HepG2 (cell line): ENCODE results near the gene EMP2. TPM values are rescaled to one million over a fixed set of nuclear protein-coding genes. Genes with fewer than 3 reads are reported as not detected.
A peak's percentile ranks its signal among the peaks of the same experiment; 100 is the strongest.

ENCODE experiments used
- ATF6 ChIP-seq: sonication (generic); formaldehyde crosslinking; conservative IDR thresholded peaks from 2 replicates; pipeline ENCODE4 v1.4.0; 2020; ENCODE audit warnings: missing genetic modification reagents
- DNMT3B ChIP-seq: conservative IDR thresholded peaks from 2 replicates; pipeline ENCODE4 v1.6.1; 2016; ENCODE audit warnings: missing biosample characterization, control low read depth
- MTF1 ChIP-seq: sonication (generic); formaldehyde crosslinking; IDR thresholded peaks from 2 replicates; pipeline ENCODE4 v1.5.0; 2020; ENCODE audit warnings: missing genetic modification reagents
- NFATC3 ChIP-seq: sonication (generic); formaldehyde crosslinking; IDR thresholded peaks from 2 replicates; pipeline ENCODE4 v1.5.1; 2020; ENCODE audit warnings: mild to moderate bottlenecking, missing genetic modification reagents
- NFE2L1 ChIP-seq: sonication (generic); formaldehyde crosslinking; IDR thresholded peaks from 2 replicates; pipeline ENCODE4 v1.4.0; 2020; ENCODE audit warnings: missing genetic modification reagents, mild to moderate bottlenecking, borderline replicate concordance
- SMAD9 ChIP-seq: sonication (generic); formaldehyde crosslinking; IDR thresholded peaks from 2 replicates; pipeline ENCODE4 v1.5.1; 2020; ENCODE audit warnings: mild to moderate bottlenecking, missing genetic modification reagents
- ZNF333 ChIP-seq: sonication (generic); formaldehyde crosslinking; IDR thresholded peaks from 2 replicates; pipeline ENCODE4 v1.4.0; 2020; ENCODE audit warnings: mild to moderate bottlenecking, missing genetic modification reagents, borderline replicate concordance
- ZNF407 ChIP-seq: sonication (generic); formaldehyde crosslinking; IDR thresholded peaks from one replicate; pipeline ENCODE4 v1.5.1; 2020; ENCODE audit warnings: mild to moderate bottlenecking, missing genetic modification reagents; ENCODE audit errors: not compliant biosample characterization
- ZNF747 ChIP-seq: sonication (generic); formaldehyde crosslinking; IDR thresholded peaks from 2 replicates; pipeline ENCODE4 v1.8.1; 2023; ENCODE audit warnings: missing genetic modification reagents, mild to moderate bottlenecking, borderline replicate concordance
- ZNF775 ChIP-seq: sonication (generic); formaldehyde crosslinking; IDR thresholded peaks from 2 replicates; pipeline ENCODE4 v1.4.0; 2020; ENCODE audit warnings: missing genetic modification reagents, mild to moderate bottlenecking, moderate library complexity, borderline replicate concordance
- polyA plus RNA-seq, 8 experiments: library from polyadenylated mRNA; depleted of rRNA in 3 of 8; stranded (reverse) in 7 of 8; unstranded in 1 of 8; fragments of >200 nt; fragmentation: Illumina TruSeq in 4 of 8; extraction: Trizol in 4 of 8; gene quantifications; 2 replicates each; pipeline versions ENCODE4 v1.2.1 to v1.2.3, GENCODE V29; 2011 to 2016; ENCODE audit warnings: low read depth in 4 of 8, missing spikeins in 1 of 8, mixed read lengths in 1 of 8; ENCODE audit not compliant: insufficient read depth in 1 of 8
- total RNA-seq, 5 experiments: library from RNA; depleted of rRNA; stranded (reverse); fragments of >200 nt; fragmentation: Illumina TruSeq; extraction: Trizol; gene quantifications; 2 replicates each; pipeline ENCODE4 v1.2.3, GENCODE V29; 2016; ENCODE audit warnings: low read depth in 1 of 5
- TF ChIP-seq, protein P1 (sequence below): sonication (generic); formaldehyde crosslinking; IDR thresholded peaks from 2 replicates; pipeline ENCODE4 v1.4.0; 2020; ENCODE audit warnings: missing genetic modification reagents
- TF ChIP-seq, protein P2 (sequence below): sonication (generic); formaldehyde crosslinking; IDR thresholded peaks from 2 replicates; pipeline ENCODE4 v1.5.1; 2020; ENCODE audit warnings: mild to moderate bottlenecking, moderate library complexity, missing genetic modification reagents

EMP2 gene
- total and polyA plus RNA-seq, 2 of the 13 experiments (the other 11 are each of a cell fraction or from before 2014, with no cell fraction given), result 24.6 to 91.2 TPM

GRCh38 chr16:10608687-10609401 is 28.4 kb upstream of the EMP2 start (continued):
- TF ChIP-seq SMAD9 (CRISPR knock-in tag) (0 out of 2 replicates have a peak, but pooled peaks have one; percentile 66), NFE2L1 (CRISPR knock-in tag) (0 out of 2 replicates have a peak, but pooled peaks have one; percentile 49), ATF6 (peak; percentile 63; the same call in 1 of the 2 replicates), ZNF333 (CRISPR knock-in tag) (no peak), NFATC3 (no peak), ZNF407 (no peak), ZNF747 (CRISPR knock-in tag) (no peak), DNMT3B (CRISPR knock-in tag) (no peak), ZNF775 (no peak), MTF1 (CRISPR knock-in tag) (no peak)
- TF ChIP-seq, protein P1, sequence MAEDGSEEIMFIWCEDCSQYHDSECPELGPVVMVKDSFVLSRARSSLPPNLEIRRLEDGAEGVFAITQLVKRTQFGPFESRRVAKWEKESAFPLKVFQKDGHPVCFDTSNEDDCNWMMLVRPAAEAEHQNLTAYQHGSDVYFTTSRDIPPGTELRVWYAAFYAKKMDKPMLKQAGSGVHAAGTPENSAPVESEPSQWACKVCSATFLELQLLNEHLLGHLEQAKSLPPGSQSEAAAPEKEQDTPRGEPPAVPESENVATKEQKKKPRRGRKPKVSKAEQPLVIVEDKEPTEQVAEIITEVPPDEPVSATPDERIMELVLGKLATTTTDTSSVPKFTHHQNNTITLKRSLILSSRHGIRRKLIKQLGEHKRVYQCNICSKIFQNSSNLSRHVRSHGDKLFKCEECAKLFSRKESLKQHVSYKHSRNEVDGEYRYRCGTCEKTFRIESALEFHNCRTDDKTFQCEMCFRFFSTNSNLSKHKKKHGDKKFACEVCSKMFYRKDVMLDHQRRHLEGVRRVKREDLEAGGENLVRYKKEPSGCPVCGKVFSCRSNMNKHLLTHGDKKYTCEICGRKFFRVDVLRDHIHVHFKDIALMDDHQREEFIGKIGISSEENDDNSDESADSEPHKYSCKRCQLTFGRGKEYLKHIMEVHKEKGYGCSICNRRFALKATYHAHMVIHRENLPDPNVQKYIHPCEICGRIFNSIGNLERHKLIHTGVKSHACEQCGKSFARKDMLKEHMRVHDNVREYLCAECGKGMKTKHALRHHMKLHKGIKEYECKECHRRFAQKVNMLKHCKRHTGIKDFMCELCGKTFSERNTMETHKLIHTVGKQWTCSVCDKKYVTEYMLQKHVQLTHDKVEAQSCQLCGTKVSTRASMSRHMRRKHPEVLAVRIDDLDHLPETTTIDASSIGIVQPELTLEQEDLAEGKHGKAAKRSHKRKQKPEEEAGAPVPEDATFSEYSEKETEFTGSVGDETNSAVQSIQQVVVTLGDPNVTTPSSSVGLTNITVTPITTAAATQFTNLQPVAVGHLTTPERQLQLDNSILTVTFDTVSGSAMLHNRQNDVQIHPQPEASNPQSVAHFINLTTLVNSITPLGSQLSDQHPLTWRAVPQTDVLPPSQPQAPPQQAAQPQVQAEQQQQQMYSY (CRISPR knock-in tag), result no peak
- TF ChIP-seq, protein P2, sequence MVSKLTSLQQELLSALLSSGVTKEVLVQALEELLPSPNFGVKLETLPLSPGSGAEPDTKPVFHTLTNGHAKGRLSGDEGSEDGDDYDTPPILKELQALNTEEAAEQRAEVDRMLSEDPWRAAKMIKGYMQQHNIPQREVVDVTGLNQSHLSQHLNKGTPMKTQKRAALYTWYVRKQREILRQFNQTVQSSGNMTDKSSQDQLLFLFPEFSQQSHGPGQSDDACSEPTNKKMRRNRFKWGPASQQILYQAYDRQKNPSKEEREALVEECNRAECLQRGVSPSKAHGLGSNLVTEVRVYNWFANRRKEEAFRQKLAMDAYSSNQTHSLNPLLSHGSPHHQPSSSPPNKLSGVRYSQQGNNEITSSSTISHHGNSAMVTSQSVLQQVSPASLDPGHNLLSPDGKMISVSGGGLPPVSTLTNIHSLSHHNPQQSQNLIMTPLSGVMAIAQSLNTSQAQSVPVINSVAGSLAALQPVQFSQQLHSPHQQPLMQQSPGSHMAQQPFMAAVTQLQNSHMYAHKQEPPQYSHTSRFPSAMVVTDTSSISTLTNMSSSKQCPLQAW, result 0 out of 2 replicates have a peak, but pooled peaks have one; percentile 40
